Activated naive CD4-positive, alpha-beta T cell (primary cell): ENCODE results near the gene WDR49.

Experiments
- DNase-seq, 4 experiments: peaks; one replicate each; lab custom pipeline; 2025; lab: John Stamatoyannopoulos, UW

WDR49 gene

GRCh38 chr3:167653760-167654159 is at the start of gene WDR49:
Gene WDR49, minus strand, starts transcription at chr3:167653942. Its CDS starts 517 bp downstream, at chr3:167653425.
- DNase-seq = no peak

DNA sequence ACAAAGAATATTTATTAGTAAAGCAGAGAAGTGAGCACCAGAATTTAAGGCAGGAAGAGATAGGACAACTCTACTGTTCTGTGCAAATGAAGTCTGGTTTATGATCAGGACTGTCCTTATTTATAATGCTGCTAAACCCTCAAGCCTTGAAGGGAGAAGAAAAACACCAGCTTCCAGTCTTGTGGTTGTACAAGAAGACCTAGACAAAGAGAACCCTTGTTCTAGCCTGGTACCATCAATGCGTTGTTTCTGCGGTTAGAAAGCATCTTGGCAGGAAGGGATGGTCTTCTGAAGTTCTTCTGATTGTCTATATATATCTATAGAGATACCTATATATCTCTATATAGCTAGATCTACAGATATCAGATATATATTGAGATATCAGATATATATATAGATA is 47.2 kb upstream of the WDR49 start:
- no peak for DNase-seq

- no peak for DNase-seq
These were observed 46.3 kb upstream of the WDR49 start for GRCh38 chr3:167700046-167700445.

GRCh38 chr3:167694121-167694520 is 40.4 kb upstream of the WDR49 start:
- DNase-seq = no peak

GRCh38 chr3:167691366-167691765 is 37.6 kb upstream of the WDR49 start:
- no peak for DNase-seq

DNA sequence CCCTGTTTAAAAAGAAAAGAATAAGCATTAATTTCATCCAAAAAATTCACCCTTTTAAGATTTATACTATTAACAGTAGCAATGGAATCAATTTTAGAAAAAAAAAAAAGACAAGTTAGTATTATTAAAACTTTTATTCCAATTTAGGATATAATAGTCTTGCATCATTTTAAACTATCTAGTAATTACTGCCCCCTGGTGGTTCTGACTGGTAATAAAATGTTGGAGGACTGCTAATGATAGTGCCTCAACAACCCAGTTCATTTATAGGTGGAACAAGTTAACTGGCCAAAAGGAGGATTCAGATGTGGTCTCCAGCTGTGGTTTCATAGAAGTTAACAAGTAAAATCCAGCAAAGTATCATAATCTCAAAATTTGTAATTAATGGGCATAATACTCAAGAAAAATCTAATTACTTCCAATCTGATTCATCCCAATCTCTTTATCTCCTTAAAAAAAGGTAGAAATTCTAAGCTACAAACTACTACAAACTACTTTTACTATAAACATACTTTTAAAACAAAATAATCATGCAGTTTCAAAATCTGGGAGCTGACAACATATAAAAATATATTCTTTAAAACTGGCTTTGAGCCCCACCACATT is 30.7 kb upstream of the WDR49 start:
- no peak for DNase-seq

- no peak for DNase-seq
These were observed 25.8 kb upstream of the WDR49 start for GRCh38 chr3:167679526-167679925.

GRCh38 chr3:167675848-167676247 is 22.1 kb upstream of the WDR49 start:
- no peak for DNase-seq

GRCh38 chr3:167673221-167673620 is 19.5 kb upstream of the WDR49 start:
- DNase-seq = no peak

DNA sequence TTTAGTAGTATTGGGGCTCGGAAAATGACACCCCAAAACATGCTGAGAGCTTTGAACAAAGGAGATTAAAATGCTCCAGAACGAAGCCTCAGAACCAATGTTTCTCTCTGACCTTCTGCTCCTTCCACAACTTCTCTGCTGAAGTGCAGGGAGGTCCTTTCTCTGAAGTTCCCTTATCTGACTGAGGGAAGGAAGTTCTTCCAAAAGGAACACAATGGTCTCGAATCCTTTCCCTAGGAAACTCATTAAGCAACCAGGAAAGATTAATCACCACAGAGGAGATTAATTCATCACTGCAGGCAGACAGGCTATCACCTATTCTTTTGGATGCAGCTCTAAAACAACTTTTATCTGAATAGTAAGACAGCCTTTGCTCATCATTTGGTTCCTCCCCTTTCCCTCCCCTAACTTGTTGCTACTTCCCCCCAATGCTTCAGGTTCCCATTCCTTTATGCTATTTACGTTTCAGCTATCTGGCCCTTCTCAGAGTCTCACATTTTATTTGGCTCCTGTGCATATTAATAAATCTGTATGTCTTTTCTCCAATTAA is 18.2 kb upstream of the WDR49 start:
- DNase-seq = no peak

DNA sequence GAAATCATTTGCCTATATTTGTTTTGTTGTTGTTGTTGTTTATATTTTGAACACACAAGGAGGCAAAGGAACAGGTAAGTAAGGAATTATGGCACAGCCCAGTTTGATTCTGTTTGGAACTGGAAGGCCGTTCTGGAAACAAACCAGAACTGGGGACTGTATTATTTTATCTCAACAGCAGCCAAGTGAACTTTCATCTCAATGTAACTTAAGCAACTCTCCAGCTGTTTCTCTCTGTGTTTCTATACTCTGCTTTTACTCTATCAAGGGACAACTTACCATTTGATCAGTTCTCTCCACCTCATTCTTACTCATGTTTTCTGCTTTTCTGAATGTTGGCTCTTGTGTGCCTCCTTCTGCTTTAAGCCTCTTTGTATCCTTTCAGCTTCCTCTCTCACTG is 16.0 kb upstream of the WDR49 start:
- DNase-seq = no peak

DNA sequence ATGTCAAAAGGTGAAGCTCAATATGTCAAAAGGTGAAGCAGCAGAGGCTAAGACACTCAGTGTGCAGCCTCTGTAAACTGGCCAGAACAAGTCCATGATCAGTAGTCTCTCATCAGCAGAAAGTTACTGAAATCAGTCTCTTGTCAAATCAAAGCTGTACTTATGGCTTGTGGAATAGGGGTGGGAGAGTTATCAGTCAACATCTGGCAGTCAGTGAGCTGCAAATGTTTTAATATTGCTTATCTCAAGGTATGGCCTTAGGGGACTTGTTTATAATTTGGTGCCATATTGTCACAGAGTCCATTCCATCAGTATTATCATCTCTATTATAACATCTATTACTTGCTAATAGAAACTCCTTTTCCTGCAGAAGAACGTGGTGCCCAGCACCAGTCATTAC is 14.9 kb upstream of the WDR49 start:
- no peak for DNase-seq

GRCh38 chr3:167666563-167666962 is 12.8 kb upstream of the WDR49 start:
- no peak for DNase-seq

DNA sequence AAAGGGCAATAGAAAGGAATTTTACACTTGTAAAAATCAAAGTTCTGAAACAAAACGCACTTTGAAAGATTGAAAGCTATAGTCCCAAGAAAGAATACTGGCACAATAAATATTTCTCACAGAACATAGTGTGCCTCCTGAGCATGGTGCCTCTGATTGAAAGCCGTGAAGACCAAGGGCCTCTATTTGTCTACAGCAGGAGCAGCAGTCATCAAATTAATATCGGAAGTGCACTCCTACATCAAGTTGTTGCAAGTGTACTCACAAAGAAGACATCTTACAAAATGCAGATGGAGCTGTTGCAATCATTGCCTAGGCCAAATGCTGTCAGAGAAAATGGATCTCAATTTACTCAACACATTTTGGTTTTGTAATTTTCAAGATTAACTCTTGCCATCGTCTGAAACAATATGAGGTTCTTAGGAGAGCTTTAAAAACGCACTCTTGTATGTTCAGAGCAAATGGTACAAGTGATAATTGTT is 9.2 kb upstream of the WDR49 start:
- no peak for DNase-seq

DNA sequence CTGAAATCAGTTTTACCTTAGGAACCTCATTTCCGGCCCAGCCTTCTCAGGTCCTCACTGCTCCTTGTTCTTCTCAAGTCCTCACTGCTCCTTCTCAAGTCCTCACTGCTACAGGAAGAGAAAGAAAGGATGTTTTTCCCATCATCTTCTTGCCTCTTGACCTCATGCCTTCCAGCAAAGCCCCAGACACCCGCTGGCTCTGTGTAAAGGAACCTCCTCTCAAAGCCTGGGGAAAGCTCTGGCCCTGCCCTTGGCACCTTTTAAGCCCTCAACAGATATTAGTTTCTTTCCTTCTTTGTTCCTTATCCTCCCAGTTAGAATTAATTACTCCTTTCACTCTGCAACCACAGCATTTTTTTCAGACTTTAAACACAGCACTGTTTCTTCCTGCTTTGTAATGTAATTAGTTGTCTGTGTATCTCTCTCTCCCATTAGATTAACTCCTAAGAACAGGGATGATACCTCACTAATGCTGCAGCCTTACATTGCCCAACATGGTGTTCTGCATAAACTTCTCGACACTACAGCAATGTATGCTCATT is 4.0 kb upstream of the WDR49 start:
- no peak for DNase-seq

DNA sequence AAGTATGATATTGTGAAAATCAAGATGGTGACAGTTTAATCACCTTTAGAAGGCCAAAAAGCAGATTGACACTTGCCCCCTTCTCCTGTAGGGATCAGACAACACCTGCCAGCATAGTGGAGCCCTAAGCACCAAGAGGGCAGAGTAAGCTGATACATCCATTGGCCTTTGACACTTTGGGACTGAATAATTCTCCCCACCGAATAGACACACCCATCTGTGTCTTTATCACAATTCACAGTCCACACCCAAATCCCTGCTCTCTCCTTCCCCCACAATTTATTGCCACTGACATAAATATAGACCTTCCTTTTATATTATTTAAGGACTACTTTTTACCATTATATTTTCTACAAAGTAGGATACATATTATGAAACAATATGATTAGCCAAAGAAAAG is 3.1 kb upstream of the WDR49 start:
- DNase-seq = no peak

GRCh38 chr3:167653155-167653554 is 587 bp downstream of the WDR49 start:
- no peak for DNase-seq

DNA sequence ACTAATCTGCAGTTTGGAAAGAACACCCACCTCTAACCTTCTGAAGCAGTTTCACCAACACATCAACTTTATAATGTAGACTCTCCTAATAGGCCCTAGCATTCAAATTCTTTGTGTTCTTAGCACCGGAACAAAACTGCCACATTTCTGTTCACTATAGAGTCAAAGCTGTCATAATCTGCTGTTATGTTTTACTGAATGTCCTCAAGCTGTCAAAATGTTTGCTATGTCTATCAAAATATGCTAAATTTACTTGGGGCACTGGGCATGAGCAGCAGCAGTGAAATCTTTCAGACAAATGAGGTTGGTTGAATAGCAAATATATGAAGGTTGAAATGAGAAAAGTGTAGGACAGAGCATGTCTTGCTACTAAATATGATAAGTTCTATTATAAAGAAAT is 1.9 kb downstream of the WDR49 start:
- no peak for DNase-seq

- DNase-seq = no peak
These were observed 3.3 kb downstream of the WDR49 start for GRCh38 chr3:167650459-167650858.

- no peak for DNase-seq
These were observed 4.0 kb downstream of the WDR49 start for GRCh38 chr3:167649746-167650145.

DNA sequence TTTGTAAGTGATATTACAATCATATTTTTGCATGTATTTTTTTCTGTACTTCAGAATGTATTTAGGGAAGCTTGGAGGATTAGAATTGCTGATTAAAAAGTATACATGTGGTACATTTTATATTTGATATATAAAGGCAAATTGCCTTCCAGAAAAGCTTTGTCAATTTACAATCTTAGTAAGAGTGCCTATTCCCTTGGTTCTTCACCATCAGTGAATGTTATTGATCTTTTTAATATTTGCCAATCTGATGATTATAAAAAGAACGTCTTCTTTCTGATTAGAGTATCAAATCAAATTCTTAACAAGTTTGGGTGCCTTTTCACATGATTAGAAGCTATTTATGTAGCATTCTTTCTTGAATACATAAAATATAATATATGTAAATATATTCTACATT is 9.1 kb downstream of the WDR49 start:
- no peak for DNase-seq

- no peak for DNase-seq
These were observed 22.3 kb downstream of the WDR49 start for GRCh38 chr3:167631471-167631870.

GRCh38 chr3:167626490-167626889 is 27.3 kb downstream of the WDR49 start:
- DNase-seq = no peak

DNA sequence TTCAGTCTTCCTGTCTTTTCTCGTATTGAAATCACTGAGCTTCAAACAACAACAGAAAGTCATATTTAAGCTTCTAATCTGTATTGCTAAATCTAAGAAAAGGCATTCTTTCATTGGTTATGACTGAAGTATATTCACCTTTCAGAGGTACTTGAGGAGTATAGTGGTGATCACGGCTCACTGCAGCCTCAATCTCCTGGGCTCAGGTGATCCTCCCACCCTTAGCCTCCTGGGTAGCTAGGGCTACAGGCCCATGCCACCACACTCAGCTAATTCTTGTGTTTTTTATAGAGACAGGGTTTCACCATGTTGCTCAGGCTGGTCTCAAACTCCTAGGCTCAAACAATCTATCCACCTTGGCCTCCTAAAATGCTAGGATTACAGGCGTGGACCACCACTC is 38.7 kb downstream of the WDR49 start:
- no peak for DNase-seq
